Stimulated activated naive CD8-positive, alpha-beta T cell treated with anti-CD3 and anti-CD28 coated beads, Interleukin-15, Interleukin-2, amounts not matched to agents 100 U/mL and 50 U/mL, for 24 hours (primary cell): ENCODE data around the gene AP1G2.
"Not testable (repeated sequence)": the region's sequence is repeated elsewhere in the genome, so short reads cannot be mapped to it uniquely, and the experiment has no call there.

Experiments used
- ATAC-seq: fragments of 150-1000 bp; cut with Tn5 transposase; one replicate; pipeline ENCODE4 v1.10.0; 2021
- DNase-seq: peaks from one replicate; pipeline ENCODE4 v3.0.0; 2021

AP1G2 gene

DNA sequence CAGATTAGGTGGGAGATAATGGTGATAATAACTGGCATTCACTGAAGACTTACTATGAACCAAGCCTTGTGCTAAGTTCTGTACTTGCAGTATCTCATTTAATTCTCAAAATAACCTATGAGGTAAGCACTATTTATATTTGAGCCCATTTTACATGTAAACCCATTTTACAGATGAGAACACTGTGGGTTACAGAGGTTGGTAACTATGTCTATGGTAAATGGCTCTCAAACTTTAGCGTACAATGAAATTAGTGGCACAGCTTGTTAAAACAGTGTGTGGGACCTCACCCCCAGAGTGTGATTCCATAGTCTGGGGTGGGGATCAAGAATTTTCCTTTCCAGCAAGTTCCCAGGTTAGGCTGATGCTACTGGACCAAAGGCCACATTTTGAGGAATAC, 33.2 kb upstream of the AP1G2 start:
- ATAC-seq (no peak), DNase-seq (no peak)

DNA sequence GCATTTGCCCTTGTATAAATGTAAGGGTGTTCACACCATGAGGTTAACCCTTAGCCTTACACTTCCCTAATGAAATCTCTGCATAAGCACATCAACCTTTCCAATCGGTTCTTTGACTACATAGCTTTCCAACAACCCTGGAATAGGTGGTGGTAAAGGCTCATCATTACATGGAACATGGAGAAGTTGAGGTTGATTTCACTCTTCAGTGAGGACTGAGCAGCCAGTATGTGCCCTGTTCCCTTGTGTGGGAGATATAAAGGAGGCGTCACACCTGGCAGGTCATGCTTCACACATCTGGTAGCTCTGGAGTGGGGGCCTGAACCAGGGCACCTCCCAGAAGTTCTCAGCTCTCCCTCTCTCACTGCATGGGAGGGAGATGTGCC, 32.7 kb upstream of the AP1G2 start:
- ATAC-seq (no peak), DNase-seq (no peak)

- not testable (repeated sequence) for ATAC-seq, DNase-seq
Observed at GRCh38 chr14:23594191-23594590, 26.6 kb upstream of the AP1G2 start.

DNA sequence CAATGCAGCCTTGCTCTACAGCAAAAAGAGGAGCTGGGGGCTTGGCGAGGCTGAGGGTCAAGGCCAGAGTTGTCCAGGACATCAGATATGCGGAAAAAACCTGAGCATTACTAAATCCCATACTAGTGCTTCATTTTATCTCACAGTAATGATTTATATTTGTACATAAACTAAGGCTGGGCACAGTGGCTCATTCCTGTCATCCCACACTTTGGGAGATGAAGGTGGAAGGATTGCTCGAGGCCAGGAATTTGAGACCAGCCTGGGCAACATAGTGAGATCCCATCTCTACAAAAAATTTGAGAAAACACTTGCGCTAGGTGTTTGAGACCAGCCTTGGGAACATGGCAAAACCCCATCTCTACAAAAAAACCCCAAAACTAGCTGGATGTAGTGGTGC, 22.6 kb upstream of the AP1G2 start:
- ATAC-seq: no peak
- no peak for DNase-seq

DNA sequence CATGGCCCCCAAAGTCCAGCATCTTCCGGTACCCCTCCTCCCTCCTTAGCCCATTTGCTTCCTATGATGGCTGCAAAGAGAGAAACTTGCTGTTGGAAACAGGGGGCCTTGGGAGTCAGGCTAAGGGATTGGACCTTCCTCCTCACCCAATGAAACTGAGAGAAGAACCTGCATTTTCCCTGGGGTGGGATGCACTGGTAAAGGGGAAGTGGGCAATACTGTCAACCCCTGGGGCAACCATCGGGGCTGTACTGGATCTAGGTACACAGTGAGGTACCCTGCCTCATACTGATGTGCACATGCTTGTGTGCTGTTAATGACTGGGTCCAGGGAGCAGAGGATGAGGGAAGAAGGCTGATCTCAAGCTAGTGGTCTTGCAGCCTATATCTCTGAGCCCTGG, 22.0 kb upstream of the AP1G2 start:
- no peak for DNase-seq
- no peak for ATAC-seq

DNA sequence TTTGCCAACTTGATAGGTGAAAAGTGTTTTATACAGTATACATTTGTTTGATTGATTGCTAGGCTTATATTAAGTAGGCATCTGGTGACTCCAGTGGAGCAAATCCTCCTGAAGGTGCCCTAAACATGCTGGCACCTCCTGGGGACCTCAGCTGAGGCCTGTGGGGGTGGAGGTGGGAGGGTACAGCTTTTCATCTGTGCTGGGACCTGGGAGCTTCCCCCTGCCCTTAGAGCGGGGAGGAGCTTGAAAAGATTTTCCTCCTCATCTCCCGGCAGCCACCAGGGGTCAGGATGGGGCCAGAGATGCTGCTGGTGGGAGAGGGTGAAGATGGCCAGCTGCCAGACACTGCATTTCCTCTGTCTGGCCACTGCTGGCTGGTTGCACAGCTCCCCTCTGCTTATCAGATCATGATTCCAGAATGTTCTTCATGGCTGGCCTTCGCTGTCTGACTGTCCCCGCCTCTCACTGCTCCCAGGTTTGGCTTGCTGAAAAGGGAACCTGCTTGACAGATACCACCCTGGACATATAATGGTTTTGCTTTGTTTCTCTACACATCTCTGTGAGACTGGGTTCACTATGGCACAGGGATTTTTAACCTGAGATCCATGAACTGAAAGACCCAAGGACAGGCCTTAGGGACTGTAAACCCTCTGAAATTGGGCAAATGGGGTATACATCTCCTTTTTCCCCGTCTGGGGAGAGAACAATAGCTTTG, 21.4 kb upstream of the AP1G2 start:
- ATAC-seq: peak; percentile 93
- DNase-seq: peak; percentile 87

GRCh38 chr14:23584527-23585203, 17.1 kb upstream of the AP1G2 start:
- ATAC-seq, DNase-seq: not testable (repeated sequence)

GRCh38 chr14:23583761-23584526, 16.4 kb upstream of the AP1G2 start:
- not testable (repeated sequence) for ATAC-seq, DNase-seq

DNA sequence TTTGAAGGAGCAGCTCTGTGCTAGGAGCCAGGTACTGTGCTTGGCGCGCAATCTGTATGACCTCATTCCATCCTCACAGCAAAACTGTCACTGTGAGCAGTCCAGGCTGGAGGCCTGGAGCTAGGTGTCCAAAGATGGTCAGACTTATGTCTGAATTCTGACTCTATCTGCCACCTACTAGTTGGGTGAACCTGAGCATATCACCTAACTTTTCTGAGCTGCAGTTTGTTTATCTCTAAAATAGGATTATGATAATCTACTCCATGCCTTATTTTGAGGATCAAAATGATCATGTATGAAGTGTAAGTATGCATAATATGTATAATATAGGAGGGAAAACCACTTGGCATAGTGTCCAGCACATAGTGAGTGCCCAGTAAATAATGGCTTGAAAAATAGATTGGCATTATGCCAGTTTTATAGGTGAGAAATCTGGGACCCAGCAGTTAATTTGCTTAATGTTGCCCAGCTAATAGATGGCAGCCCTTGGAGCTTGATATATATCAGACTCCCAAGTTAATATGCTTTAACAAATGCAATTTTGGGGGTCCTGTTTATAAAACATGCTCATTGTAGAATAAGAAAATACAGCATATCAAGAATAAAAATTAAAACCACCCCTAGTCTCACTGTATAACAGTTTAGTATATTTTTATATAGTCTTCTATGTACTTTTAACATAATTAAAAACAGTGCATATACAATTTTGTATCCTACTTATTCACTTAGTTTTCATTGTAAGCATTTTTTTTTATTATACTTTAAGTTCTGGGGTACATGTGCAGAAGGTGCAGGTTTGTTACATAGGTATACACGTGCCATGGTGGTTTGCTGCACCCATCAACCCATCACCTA, 15.5 kb upstream of the AP1G2 start:
- no peak for DNase-seq
- no peak for ATAC-seq

GRCh38 chr14:23580948-23581281, 13.3 kb upstream of the AP1G2 start:
- ATAC-seq (no peak), DNase-seq (no peak)

- no peak for DNase-seq
- no peak for ATAC-seq
Observed at GRCh38 chr14:23580152-23580926, 12.7 kb upstream of the AP1G2 start.

DNA sequence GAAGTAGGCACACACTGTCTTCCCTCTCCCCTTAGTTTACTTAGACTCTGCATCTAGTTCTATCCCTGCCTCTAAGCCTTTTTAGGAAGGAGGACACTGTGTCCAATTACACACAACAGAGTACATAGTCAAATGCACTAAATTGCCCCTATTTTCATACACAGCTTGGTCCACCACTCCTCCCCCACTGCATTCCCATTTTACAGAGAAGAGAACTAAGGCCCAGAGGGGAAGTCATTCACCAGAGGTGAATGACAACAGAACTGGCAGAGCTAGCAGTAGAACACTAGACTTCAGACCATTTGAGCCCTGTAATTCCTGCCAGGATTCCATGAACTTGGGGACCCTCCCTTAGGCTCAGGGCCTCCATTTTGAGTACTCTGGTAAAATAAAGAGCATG, 12.1 kb upstream of the AP1G2 start:
- no peak for DNase-seq

GRCh38 chr14:23579311-23579630, 11.7 kb upstream of the AP1G2 start:
- ATAC-seq: no peak
- no peak for DNase-seq

More for the DNA sequence above, 12.1 kb upstream of the AP1G2 start:
- no peak for ATAC-seq

DNA sequence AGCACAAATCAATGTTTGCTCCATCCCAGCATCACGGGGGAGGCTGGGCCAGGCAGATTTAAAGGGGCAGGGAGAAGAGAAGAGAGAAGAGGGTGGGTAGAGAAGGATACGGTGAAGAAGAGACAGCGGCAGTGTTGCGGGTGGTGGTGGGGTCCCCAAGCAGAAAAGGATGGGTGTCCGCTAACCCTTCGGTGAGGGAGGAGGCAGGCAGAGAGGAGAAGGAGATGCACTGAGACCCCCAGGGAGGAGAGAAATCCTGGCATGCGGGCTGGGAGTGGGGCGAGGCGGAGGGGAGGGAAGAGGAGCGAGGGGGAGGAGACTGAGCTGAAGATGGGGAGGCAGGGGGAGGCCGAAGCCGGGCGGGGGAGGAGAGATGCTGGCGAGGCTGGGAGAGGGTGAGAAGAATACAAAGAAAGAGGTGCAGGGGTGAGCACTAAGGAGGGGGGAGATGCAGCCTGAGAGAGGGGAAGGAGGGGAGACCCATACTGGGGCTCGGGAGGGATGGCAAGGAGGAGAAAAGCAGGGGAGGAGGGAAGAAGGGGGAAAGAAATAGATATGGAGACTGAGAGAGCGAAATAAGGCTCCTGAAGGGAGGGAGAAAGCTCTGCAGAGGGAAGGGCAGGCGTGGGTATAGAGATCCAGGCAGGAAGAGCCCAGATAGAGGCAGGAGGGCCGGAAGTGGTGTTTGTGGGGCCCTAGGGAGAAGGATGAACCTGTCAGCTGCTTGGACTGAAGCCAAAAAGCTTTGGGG, 11.1 kb upstream of the AP1G2 start, which contains the start of gene JPH4:
JPH4 (minus strand) TSS at position 231 of the 751 bp plus-strand sequence. CDS start 1,337 bp downstream, outside the sequence.
- ATAC-seq (no peak), DNase-seq (no peak)

GRCh38 chr14:23577710-23578392, 10.3 kb upstream of the AP1G2 start:
- no peak for DNase-seq
- ATAC-seq: no peak

GRCh38 chr14:23577004-23577681, 9.6 kb upstream of the AP1G2 start:
- ATAC-seq (no peak), DNase-seq (no peak)

GRCh38 chr14:23573384-23574015, 5.9 kb upstream of the AP1G2 start:
- DNase-seq (no peak), ATAC-seq (no peak)

- DNase-seq: no peak
Observed at GRCh38 chr14:23572836-23573235, 5.2 kb upstream of the AP1G2 start.

GRCh38 chr14:23572524-23572828, 4.9 kb upstream of the AP1G2 start:
- ATAC-seq: no peak
- no peak for DNase-seq

More at GRCh38 chr14:23572836-23573235, 5.2 kb upstream of the AP1G2 start:
- no peak for ATAC-seq
